Tibial nerve (tissue), 4 donors: Measurements from ENCODE around the gene KIAA1210.

Experiments used
- EP300 ChIP-seq, 2 donors: sonication (generic); formaldehyde crosslinking; IDR thresholded peaks; one replicate each; pipeline ENCODE4 v1.6.1; 2017; ENCODE audit warnings: antibody characterized with exemption in 2 of 2, mild to moderate bottlenecking in 1 of 2
- POLR2A ChIP-seq, 2 donors: fragments of 450-650 bp; IDR thresholded peaks; one replicate each; pipeline ENCODE4 v1.6.1; 2017; ENCODE audit warnings: antibody characterized with exemption in 2 of 2, mild to moderate bottlenecking in 2 of 2, moderate library complexity in 2 of 2
- TF ChIP-seq, protein P1 (sequence below), 5 experiments: fragments of 200-600 bp in 3 of 5; fragments of 450-650 bp in 2 of 5; sonication (generic) in 3 of 5; IDR thresholded peaks; one replicate each; pipeline ENCODE4 v1.5.1; 2016 to 2019; ENCODE audit warnings: antibody characterized with exemption in 5 of 5, mild to moderate bottlenecking in 3 of 5, moderate library complexity in 2 of 5

DNA sequence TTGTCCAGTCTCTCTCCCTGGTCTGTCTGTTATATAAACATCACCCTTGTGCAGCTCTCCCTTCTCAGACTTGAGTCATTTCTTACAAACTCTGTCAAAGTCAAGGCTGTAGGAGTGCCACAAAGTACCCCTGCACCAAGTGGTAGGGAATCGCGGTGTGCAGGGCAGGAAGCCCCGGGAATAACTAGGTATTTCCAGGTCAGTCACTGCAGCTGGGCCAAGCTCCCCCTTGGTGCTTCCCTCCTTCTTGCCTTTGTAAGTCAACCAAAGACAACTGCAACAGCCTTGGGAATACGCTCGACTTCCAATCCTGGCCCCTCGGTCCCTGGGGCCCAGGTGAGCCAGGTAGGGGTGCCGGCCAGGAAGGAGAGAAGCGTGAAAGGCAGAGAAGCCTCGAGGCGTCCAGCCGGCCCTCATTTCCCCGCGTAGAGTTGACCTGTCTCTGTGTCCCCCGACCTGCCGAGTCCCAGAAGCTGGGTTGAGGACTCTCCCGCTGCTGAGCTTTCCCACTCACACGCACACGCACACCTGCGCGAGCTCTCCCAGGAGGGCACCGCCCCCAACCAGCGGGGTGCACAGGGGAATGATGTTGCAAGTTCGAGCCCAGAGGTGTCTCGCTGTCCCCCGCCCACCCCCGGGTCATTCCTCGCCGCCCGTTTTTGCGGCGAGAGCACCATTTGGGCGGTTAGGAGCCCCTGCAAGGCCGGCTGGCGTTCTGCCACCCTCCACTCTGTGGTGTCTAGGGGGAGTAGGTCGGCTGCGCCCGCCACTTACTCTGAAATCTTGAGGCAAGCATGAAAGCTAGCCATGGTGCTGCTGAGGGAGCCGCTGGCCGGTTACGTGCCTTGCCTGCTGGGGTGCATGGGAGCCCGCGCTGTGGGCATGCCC lies 22.8 kb upstream of the KIAA1210 start:
- TF ChIP-seq, protein P1, sequence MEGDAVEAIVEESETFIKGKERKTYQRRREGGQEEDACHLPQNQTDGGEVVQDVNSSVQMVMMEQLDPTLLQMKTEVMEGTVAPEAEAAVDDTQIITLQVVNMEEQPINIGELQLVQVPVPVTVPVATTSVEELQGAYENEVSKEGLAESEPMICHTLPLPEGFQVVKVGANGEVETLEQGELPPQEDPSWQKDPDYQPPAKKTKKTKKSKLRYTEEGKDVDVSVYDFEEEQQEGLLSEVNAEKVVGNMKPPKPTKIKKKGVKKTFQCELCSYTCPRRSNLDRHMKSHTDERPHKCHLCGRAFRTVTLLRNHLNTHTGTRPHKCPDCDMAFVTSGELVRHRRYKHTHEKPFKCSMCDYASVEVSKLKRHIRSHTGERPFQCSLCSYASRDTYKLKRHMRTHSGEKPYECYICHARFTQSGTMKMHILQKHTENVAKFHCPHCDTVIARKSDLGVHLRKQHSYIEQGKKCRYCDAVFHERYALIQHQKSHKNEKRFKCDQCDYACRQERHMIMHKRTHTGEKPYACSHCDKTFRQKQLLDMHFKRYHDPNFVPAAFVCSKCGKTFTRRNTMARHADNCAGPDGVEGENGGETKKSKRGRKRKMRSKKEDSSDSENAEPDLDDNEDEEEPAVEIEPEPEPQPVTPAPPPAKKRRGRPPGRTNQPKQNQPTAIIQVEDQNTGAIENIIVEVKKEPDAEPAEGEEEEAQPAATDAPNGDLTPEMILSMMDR (IDR thresholded peaks at IDR 0.05): no peak
- no peak for TF ChIP-seq POLR2A (IDR thresholded peaks at IDR 0.05)
- TF ChIP-seq EP300 (IDR thresholded peaks at IDR 0.05): no peak
